ENCODE results near the gene SERPINA3. TPM values are rescaled to one million over a fixed set of nuclear protein-coding genes. Genes with fewer than 3 reads are reported as not detected.

SERPINA3 gene
- total and polyA plus RNA-seq, 7 donors, result 2.3 to 233 (median 94.5) TPM

GRCh38 chr14:94665544-94665943, 53.4 kb downstream of the SERPINA3 start:
- Histone ChIP-seq H3K27me3 (no peaks in the 10 kb centered on the region), H3K36me3 (no peaks in the 10 kb centered on the region), H3K27ac (no peak overlapping the region), H3K4me1 (peaks cover 0 to 7% (median 3%) of the 10 kb centered on the region in 4 donors), H3K9me3 (no peaks in the 10 kb centered on the region), H3K4me3 (no peak overlapping the region)
- DNase-seq, result no peak
- intact Hi-C loops (cut with DNase I), result no loop called here
- 70 to 74% methylated on average over 2 of the region's 2 CpGs for WGBS, 2 donors
- TF ChIP-seq POLR2AphosphoS5 (IDR thresholded peaks at IDR 0.05) (no peak), EP300 (IDR thresholded peaks at IDR 0.05) (no peak), POLR2A (IDR thresholded peaks at IDR 0.05) (no peak), CTCF (IDR thresholded peaks at IDR 0.05) (no peak)

- no peak overlapping the region for H3K27ac ChIP-seq
- no peak for TF ChIP-seq EP300 (IDR thresholded peaks at IDR 0.05)
- TF ChIP-seq POLR2A (IDR thresholded peaks at IDR 0.05), result no peak
- TF ChIP-seq POLR2AphosphoS5 (IDR thresholded peaks at IDR 0.05), result no peak
- no peak for TF ChIP-seq CTCF (IDR thresholded peaks at IDR 0.05)
- intact Hi-C loops (cut with DNase I), result no loop called here
- no peaks in the 10 kb centered on the region for H3K36me3 ChIP-seq
- H3K4me3 ChIP-seq, result no peak overlapping the region
- peak; percentile 39 for DNase-seq
- 73 to 83% methylated on average over 11 of the region's 11 CpGs for WGBS, 2 donors
- no peaks in the 10 kb centered on the region for H3K27me3 ChIP-seq
- H3K4me1 ChIP-seq, result no peaks in the 10 kb centered on the region
- no peaks in the 10 kb centered on the region for H3K9me3 ChIP-seq
Measured at GRCh38 chr14:94670692-94671285, 58.6 kb downstream of the SERPINA3 start.

GRCh38 chr14:94671870-94672444, 59.8 kb downstream of the SERPINA3 start:
- WGBS, 2 donors, result 74 to 87% methylated on average over 7 of the region's 7 CpGs
- intact Hi-C loops (cut with DNase I), result no loop called here
- DNase-seq, result peak; percentile 61
- Histone ChIP-seq H3K27ac (no peak overlapping the region), H3K4me3 (no peak overlapping the region), H3K27me3 (no peaks in the 10 kb centered on the region), H3K4me1 (no peaks in the 10 kb centered on the region), H3K9me3 (no peaks in the 10 kb centered on the region), H3K36me3 (no peaks in the 10 kb centered on the region)
- TF ChIP-seq POLR2A (IDR thresholded peaks at IDR 0.05), result no peak
- TF ChIP-seq POLR2AphosphoS5 (IDR thresholded peaks at IDR 0.05), result no peak
- TF ChIP-seq EP300 (IDR thresholded peaks at IDR 0.05), result no peak
- no peak for TF ChIP-seq CTCF (IDR thresholded peaks at IDR 0.05)

GRCh38 chr14:94673071-94673470, 60.9 kb downstream of the SERPINA3 start:
- DNase-seq, result peak; percentile 40
- H3K27ac ChIP-seq, result no peak overlapping the region
- H3K27me3 ChIP-seq, result no peaks in the 10 kb centered on the region
- H3K4me3 ChIP-seq, result no peak overlapping the region
- H3K9me3 ChIP-seq, result no peaks in the 10 kb centered on the region
- intact Hi-C loops (cut with DNase I), result no loop called here
- H3K36me3 ChIP-seq, result no peaks in the 10 kb centered on the region
- H3K4me1 ChIP-seq, result no peaks in the 10 kb centered on the region
- no peak for TF ChIP-seq CTCF (IDR thresholded peaks at IDR 0.05)
- TF ChIP-seq EP300 (IDR thresholded peaks at IDR 0.05), result no peak
- TF ChIP-seq POLR2AphosphoS5 (IDR thresholded peaks at IDR 0.05), result no peak
- no peak for TF ChIP-seq POLR2A (IDR thresholded peaks at IDR 0.05)
- WGBS, 2 donors, result 93 to 97% methylated on average over 7 of the region's 7 CpGs

Other genes starting within 250 kb of the SERPINA3 start
- not detected for gene SERPINA2, start 245.7 kb upstream of the SERPINA3 start, total RNA-seq
- not detected for gene SERPINA2, start 245.7 kb upstream of the SERPINA3 start, polyA plus RNA-seq
- 10 to 100 TPM in 1 of 4 donors, 1 to 10 TPM in 3; 1.9 to 26.6 (median 5.8) TPM for gene SERPINA1, start 223.8 kb upstream of the SERPINA3 start, total RNA-seq
- 100 to 1,000 TPM; 103 to 134 (median 103) TPM for gene SERPINA1, start 223.8 kb upstream of the SERPINA3 start, polyA plus RNA-seq
- gene SERPINA11, start 159.6 kb upstream of the SERPINA3 start, total RNA-seq, result not detected
- under 1 TPM in 1 of 3 donors, not detected in 2; 0.06 TPM for gene SERPINA11, start 159.6 kb upstream of the SERPINA3 start, polyA plus RNA-seq
- not detected for gene SERPINA9, start 136.2 kb upstream of the SERPINA3 start, total RNA-seq
- under 1 TPM in 1 of 3 donors, not detected in 2; 0.80 TPM for gene SERPINA9, start 136.2 kb upstream of the SERPINA3 start, polyA plus RNA-seq
- gene SERPINA12, start 102.9 kb upstream of the SERPINA3 start, total RNA-seq, result not detected
- gene SERPINA12, start 102.9 kb upstream of the SERPINA3 start, polyA plus RNA-seq, result not detected
- not detected for gene SERPINA4, start 50.9 kb upstream of the SERPINA3 start, total RNA-seq
- not detected for gene SERPINA4, start 50.9 kb upstream of the SERPINA3 start, polyA plus RNA-seq
- 1 to 10 TPM; 1.4 to 9.3 (median 3.3) TPM for gene SERPINA5, start 31.0 kb upstream of the SERPINA3 start, total RNA-seq
- 1 to 10 TPM in 1 of 3 donors, under 1 TPM in 1, not detected in 1; 0.69 to 4.5 TPM for gene SERPINA5, start 31.0 kb upstream of the SERPINA3 start, polyA plus RNA-seq
- 1 to 10 TPM in 2 of 4 donors, under 1 TPM in 2; 0.33 to 7.5 (median 0.74) TPM for gene GSC, start 157.7 kb downstream of the SERPINA3 start, total RNA-seq
- under 1 TPM in 1 of 3 donors, not detected in 2; 0.07 TPM for gene GSC, start 157.7 kb downstream of the SERPINA3 start, polyA plus RNA-seq

All from sigmoid colon (tissue), 7 donors.